RWPE1 (cell line): ENCODE results near the gene NRIP1.

Experiments
- CTCF ChIA-PET: fragments of 350-600 bp; sonication (Branson Sonifier 250); formaldehyde crosslinking; extraction: SDS; loops from one replicate; lab custom pipeline; 2021; lab: Yijun Ruan, JAX
- POLR2A ChIA-PET: fragments of 400-600 bp; formaldehyde crosslinking; extraction: SDS; loops from one replicate; lab custom pipeline; 2020; ENCODE audit warnings: antibody characterized with exemption; ENCODE audit not compliant: low non-redundant PET; lab: Yijun Ruan, JAX
- DNase-seq: peaks from one replicate; pipeline ENCODE4 v3.0.0; 2012; ENCODE audit warnings: low spot score
- H3K27ac ChIP-seq: fragments of 450-650 bp; 2 replicates; pipeline ENCODE4 v1.5.1; 2017
- CTCF ChIP-seq: fragments of 450-650 bp; conservative IDR thresholded peaks from 2 replicates; pipeline ENCODE4 v1.5.1; 2017; ENCODE audit warnings: low read depth, mild to moderate bottlenecking

Gene NRIP1

DNA sequence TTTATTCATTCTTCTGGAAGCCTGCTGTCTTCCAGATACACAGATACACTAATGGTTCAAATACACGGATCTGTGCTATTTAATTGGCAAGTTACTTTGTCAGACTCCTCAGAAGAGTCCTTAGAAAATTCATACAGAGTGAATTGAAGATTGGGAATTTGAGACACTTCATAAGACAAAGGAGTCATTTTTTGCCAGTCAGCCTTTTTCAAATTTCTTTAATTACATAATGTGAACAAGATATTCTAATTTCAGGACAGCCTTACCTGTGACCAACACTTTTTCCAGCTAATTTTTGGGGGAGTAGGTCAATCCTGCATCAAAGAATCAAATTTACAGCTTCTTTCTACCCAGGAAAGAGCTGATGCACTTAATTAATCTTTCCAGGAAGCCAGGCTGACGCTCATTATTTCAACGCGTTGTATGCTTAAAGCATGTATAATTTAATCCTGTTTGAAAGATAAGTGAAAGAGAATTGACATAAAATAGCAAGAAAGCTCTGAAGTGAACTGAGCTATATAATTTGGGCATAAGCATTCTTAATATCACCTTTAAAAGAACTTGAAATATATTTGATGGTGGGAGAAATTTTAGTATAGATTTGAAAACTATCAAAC is 12.8 kb upstream of the NRIP1 start:
- DNase-seq = no peak
- POLR2A ChIA-PET = no interaction called here
- CTCF ChIA-PET = no interaction called here
- no peak for TF ChIP-seq CTCF
- no peak overlapping the region for H3K27ac ChIP-seq

- POLR2A ChIA-PET = no interaction called here
- TF ChIP-seq CTCF = no peak
- CTCF ChIA-PET = no interaction called here
- H3K27ac ChIP-seq = no peak overlapping the region
- DNase-seq = no peak
These were observed 11.9 kb upstream of the NRIP1 start for GRCh38 chr21:15076730-15077129.

- TF ChIP-seq CTCF = no peak
- ChIA-PET CTCF (no interaction called here), POLR2A (no interaction called here)
- H3K27ac ChIP-seq = no peak overlapping the region
- no peak for DNase-seq
These were observed 6.2 kb upstream of the NRIP1 start for GRCh38 chr21:15071009-15071408.

DNA sequence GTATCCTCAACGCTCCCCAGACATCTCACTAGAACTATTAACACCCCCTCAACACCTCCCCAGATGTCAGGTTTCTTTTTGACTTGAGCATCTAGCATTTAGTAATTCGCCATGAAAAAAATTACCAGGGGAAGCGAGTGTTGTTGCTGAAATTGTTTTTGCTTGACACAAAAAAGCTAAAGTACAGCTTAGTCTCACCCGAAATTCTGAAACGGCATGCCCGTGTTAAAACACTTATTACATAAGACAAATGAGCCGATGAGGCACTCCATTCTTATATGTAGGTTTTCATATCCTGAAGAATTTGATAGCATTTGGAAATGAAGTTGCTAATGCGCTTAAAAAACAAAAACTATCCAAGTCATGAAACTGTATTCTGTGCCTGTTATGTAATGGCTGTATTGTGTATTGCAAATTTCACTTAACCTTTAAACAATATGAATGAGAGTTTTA is 1.3 kb upstream of the NRIP1 start:
- H3K27ac ChIP-seq = peak overlapping the region; percentile 93
- no peak for DNase-seq
- no peak for TF ChIP-seq CTCF
- POLR2A ChIA-PET = no interaction called here
- CTCF ChIA-PET = interaction anchor here (0.7 kb wide), 1 partner anchor 408 kb away, joined by 7 read pairs; no protein-coding TSS in a partner anchor

DNA sequence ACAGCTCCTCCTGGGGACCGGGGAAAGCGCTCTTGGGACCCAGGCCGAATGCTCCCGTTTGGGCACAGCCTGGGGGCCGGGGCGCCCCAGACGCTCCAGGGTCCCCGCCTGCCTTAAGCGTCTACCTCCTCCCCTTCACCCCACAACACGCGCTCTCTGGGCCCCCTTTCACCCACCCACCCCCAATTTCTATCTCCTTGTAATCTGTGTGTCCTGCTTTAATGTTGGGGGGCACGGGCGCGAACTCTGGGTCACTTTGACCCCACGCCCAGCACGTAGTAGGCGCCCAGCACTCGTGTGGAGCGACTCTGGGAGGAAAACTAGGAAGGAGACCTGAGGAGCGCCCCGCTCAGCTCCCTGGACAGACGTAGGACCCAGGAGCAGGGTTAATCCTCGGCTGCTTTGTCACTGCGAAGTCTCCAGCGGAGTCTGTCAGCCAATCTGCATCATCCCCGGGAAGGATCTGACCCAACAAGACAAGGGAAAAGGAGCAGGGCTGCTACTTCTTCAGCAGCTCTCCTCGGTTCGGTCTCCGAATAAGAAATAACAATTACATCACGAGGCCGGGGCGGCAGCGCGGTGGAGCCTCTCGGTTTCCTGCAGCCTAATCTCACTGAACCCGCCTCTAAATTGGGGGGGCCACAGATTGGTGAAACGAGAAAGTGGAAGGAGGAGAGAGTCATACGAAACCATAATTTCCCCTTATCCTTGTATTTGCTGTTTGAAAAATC is 757 bp upstream of the NRIP1 start:
- DNase-seq = peak; percentile 34
- H3K27ac ChIP-seq = peak overlapping the region; percentile 93
- CTCF ChIA-PET = interaction anchor here (0.7 to 0.8 kb wide), 2 partner anchors 409 to 487 kb away, joined by 3 to 7 read pairs; no protein-coding TSS in a partner anchor
- no peak for TF ChIP-seq CTCF
- POLR2A ChIA-PET = interaction anchor here (0.6 to 0.9 kb wide), 3 partner anchors 123 to 415 kb away, joined by 3 to 5 read pairs (median 4); no protein-coding TSS in a partner anchor

GRCh38 chr21:15063814-15064575 is 805 bp downstream of the NRIP1 start:
- DNase-seq = peak; percentile 38
- ChIA-PET POLR2A (no interaction called here), CTCF (interaction anchor here (0.6 kb wide), 1 partner anchor 86 kb away, joined by 3 read pairs; no protein-coding TSS in a partner anchor)
- no peak for TF ChIP-seq CTCF
- H3K27ac ChIP-seq = peak overlapping the region; percentile 93
